SK-N-MC (cell line): ENCODE data around the gene C6orf47.

Experiments used
- EZH2 ChIP-seq: fragments of 200-600 bp; sonication (generic); IDR thresholded peaks from one replicate; pipeline ENCODE4 v1.6.1; 2017; ENCODE audit warnings: antibody characterized with exemption
- POLR2AphosphoS5 ChIP-seq: IDR thresholded peaks from 2 replicates; pipeline ENCODE4 v1.6.1; 2012; ENCODE audit warnings: mild to moderate bottlenecking, low read depth, low read length, borderline replicate concordance

- no peak for TF ChIP-seq POLR2AphosphoS5
- TF ChIP-seq EZH2: no peak
These were observed 5.0 kb downstream of the C6orf47 start, which contains the start of gene APOM for GRCh38 chr6:31655349-31656237.
